HG02759 (cell line): ENCODE measurements around the gene PIP4K2B.

ENCODE experiments used
- ATAC-seq: cut with Tn5 transposase; IDR thresholded peaks from one replicate; pipeline ENCODE4 v1.9.1; 2021; ENCODE audit warnings: mild to moderate bottlenecking, moderate library complexity; ENCODE audit not compliant: unreplicated experiment

The PIP4K2B gene

DNA sequence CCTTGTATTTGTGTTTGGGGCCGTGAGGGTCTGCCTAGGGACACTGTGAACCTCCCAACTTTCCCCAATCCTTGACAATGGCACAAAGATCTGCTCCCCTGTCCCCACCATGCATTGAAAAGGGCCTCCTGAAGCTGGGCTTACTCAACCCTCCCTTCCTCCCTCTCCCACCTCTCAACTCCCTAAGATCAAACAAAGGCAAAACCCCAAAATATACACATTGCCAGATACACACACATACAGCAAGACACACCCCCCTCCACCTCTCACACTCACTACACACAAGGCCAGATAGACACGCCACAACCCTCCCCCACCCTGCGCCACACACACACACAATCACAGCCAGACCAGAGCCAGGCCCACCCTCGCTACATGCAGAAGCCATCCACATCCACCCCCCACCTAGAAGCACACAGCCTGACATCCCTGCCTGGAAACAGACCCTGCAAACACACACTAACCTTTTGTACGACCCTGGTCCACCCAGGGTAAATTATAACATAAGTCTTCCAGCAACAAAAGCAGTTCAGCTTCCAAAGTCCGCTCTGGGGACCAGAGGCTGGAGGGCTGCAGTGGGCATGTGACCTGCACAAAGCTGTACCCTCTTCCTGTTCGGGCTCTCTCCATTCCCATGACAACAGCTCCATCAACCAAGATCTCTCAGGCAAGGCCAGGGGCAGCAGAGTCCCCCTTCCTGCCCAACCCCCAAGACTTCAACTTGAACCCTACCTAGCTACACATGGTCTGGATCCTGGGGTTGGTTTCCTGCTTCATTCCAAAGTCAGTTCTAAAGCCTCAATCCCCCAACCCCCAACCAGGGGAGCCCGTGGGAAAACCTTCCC, 53.1 kb downstream of the PIP4K2B start:
- ATAC-seq: no peak

DNA sequence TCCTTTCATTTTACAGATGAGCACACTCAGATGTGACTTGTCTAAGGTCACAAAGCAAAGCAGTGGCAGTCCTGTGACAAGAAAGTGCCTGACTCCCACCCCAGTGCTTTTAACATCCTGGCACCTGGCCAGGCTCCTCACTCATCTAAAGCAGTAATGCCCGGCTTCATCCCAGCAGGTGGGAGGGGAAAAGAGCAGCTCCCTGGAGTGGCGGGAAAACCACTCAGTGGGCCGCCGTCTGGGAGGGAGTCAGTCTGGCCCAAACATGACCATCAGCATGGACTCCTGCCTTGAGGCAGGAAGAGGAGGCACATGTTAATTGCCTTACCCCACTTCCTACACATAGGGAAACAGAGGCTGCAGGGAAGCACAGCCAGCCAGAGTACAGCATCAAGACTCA, 53.8 kb downstream of the PIP4K2B start:
- ATAC-seq: no peak

DNA sequence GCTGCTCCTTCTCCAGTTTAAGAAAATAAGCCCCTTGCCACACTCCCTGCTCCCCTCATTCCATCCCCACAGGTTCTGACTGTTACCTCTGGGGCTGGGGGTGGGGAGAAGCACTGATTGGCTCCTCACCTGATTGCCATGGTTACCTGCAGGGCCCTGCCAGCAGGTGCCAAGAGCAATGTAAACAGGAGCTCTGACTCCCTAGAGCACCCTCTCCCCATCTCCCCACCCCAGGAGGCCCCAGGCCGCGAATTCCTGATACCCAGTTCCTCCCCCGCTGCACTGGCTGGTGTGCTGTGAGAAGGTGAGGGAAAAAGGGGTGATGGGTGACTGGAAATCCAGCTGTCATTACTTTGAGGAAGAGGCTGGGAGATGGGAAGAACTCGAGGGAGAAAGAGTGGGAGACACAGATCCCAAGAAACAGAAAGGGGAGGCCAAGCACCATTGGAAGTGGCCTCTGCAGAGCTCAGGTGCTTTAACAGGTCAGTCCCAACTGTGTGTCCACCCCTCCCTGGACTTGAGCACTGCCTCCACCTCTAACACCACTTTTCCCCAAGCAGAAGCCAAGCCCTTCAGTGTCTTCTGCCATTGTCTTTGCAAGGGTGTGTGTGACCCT, 55.7 kb downstream of the PIP4K2B start:
- ATAC-seq: no peak

DNA sequence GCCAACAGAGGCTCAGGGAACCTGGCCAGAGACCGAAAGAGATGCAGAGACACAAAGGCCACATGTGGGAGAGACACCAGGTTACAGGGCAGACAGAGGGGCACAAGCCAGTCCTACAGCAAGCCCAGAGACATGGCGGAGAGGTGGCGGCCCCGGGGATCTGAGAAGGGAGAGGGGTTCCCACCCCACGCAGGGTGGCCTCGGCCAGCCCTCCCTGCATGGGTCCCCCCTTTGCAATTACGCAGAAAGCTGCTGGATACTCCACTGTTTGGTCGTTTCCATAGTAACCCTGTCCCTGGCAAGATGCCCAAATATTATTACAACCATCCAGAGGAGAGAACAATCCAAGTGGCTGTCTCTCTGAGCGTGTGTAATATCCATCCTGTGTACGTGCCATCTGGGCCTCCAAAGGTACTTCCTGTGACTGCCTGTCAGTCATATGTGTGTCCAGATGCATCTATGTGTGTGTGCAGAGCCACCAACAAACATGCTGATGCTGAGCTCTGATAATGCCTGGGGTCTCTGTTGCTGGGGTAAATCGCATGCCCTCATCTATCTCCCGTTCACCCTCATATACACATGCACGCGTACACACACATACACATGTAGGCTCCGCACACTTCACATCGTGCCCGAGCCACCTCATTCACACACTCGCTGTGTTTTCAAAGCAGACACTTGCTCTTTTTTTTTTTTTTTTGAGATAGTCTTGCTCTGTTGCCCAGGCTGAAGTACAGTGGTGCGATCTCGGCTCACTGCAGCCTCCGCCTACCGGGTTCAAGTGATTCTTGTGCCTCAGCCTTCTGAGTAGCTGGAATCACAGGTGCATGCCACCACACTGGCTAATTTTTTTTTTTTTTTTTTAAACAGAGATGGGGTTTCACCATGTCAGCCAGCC, 56.7 kb downstream of the PIP4K2B start:
- no peak for ATAC-seq

DNA sequence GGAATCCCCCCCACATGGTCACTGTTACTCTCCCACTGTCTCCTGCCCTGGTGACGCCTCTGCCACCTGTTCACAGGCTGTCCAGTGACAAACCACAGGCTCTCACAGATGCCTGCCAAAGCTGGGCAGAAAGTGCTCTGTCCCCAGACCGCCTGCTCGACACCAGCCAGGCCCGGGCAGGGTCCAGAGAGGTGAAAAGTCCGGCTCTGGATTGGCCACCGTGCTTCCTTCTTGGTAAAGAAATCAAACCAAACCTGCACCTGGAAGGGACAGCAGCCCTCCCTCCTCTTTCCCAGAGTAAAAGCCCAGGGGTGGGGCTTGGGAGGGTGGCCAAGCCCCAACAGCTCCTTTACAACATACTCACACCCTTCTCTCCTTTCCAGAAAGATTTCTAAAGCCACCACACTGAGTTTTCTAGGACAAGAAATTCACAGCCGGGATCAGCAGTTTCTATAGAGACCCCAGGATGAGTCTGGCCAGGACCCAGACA, 57.4 kb downstream of the PIP4K2B start:
- ATAC-seq: no peak

DNA sequence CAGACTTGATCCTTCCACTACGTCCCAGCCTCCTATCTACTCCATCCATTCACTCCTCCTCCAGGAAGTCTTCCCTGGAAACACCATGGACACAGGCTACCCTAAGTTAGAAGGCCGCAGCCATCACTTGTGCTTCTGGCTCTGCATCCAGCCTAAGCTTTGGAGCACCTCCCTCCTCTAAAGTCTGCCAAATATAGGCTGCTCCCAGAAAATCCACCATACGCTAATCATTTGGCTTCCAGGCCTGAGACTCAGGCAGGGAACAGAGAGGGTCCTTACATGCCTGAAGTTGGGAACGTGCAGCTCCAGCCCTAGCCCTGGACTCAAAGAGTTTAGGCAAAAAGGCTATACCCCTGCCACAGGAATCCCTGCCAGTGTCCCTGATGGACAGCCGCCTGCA, 57.9 kb downstream of the PIP4K2B start:
- no peak for ATAC-seq

DNA sequence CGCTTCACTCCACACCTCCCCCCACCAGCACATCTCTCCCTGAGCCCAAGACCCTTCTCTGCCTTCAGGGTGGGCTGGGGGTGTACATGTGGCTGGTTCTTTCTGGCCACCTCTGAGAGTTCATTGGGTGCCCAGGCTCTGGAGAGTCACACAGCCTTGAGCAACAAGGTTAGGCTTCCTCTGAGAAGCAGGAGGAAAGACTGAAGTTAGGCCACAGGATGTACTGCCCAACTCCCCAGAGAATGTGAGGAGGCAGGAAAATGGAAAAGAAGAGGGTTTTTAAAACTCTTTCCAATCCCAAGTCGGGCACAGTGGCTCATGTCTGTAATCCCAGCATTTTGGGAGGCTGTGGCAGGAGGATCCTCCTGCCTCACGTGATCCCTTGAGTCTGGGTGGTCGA, 58.5 kb downstream of the PIP4K2B start:
- no peak for ATAC-seq

DNA sequence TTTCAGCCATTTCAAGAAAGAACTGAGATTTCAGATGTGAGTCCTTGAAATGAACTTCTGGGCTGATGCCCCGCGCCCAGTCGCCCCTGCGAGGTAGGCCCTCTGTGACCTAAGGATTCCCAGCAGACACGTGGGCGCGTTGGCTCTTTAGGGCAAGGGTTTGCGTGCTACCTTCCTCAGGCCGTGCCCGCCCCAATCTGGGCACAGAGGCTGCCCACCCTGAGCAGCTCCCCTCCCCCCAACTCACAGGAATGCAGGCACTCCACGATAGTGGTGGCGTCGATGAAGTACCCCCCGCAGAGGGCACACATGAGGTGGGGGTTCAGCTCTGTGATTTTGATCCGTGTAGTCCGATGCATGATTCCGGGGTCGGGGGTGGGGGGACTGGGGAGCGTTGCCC, 59.3 kb downstream of the PIP4K2B start:
- ATAC-seq: no peak

DNA sequence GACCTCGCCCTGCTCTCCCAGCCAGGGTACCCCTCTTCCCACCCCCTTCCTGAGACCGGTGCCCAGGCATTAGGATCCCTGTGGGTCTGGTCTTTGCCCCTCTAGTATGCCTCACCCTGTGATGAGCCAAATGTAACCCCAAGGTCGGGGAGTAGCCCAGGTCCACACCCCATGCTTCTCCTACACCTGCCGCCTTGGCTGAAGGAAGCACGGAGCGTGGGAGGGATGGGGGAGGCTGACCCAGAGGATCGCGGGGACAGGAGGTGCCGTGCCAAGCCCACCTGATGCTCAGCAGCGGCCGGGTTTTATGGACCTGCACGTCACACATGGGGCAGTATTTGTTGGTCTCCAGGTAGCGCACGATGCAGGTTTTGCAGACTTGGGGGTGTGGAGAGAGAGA, 60.1 kb downstream of the PIP4K2B start:
- no peak for ATAC-seq

DNA sequence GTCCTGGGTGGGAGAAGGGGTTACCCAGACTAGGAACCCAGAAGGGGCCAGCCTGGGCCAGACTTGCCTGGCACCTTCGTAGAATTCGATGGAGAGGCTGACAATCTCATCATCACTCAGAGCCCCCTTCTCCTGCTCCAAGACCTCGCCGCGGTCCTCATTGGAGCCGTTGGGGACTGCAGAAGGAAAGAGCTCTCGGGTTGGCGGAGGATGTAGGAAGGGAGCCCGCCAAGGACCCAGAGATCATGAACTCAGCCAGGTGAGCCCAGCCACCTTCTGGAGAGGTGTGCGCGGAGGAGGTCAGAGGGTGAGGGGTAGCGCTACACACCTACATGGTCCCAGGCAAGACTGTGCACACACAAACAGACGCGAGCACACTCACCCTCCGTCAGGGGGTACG, 60.7 kb downstream of the PIP4K2B start:
- no peak for ATAC-seq

DNA sequence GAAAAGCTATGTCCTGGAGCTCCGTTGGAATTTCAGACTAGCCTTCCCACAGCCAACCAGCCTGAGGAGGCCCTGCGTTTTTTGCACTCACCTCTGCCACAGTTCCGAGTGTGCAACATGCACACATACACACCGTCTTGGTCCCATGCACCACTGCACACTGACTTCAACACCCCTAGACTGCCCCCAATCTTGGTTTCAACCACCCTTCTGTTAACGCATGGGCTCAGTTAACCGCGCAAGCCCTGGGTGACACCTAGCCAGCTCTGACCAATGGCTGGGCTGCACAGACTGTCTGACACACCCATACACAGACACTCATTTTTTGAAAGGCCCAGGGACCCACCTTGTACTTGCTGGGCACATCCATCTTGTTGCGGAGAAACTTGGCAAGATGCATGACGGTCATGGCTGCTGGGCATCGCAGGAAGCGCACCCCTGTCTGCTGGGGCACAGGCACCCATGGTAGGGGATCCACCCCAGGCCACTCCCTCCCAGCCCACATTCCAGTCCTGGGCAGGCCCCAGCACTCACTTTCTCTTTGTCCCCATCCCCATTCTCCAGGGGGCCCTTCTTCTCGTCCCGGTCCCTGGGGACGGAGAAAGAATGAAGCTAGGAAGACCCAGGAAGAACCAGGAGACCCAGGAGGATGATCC, 61.2 kb downstream of the PIP4K2B start:
- no peak for ATAC-seq

DNA sequence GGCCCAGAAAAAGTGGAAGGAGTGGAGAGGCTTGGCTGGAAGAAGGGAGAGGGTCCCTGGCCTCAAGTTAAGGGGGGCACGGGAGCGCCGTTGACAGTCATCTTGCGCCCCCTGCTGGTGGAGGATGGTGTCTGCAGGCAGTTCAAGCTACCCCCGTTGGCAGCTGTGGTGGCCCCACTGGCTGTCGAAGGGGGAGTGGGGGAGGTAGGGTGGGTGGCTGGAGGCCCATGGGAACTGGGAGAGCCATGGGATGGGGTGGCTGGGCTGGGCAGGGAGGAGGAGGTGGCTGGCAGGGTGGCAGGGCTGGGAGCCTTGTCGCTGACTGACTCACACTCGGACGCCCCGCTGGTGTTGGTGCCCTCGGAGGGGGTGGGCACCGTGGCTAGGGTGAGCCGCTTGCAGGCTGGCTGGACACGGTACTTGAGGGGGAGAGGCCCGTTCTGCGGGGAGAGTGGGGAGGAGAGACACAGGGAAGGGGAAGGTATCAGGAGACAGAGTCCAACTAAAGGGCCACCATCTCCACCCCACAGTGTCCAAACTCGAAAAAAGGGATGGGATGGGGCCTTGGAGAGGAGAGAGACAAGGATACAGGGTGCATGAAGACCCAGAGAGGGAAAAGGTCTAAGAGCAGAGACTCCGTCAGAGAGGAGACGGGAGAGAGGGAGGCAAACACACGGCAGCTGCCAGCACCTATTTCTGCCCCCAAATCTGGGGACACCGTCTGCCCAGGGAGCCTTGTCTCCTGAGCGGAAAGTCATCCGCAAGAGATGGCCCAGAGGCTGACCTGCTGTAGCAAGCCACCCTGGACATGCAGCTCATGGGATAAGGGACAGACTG, 64.0 kb downstream of the PIP4K2B start:
- ATAC-seq: no peak

DNA sequence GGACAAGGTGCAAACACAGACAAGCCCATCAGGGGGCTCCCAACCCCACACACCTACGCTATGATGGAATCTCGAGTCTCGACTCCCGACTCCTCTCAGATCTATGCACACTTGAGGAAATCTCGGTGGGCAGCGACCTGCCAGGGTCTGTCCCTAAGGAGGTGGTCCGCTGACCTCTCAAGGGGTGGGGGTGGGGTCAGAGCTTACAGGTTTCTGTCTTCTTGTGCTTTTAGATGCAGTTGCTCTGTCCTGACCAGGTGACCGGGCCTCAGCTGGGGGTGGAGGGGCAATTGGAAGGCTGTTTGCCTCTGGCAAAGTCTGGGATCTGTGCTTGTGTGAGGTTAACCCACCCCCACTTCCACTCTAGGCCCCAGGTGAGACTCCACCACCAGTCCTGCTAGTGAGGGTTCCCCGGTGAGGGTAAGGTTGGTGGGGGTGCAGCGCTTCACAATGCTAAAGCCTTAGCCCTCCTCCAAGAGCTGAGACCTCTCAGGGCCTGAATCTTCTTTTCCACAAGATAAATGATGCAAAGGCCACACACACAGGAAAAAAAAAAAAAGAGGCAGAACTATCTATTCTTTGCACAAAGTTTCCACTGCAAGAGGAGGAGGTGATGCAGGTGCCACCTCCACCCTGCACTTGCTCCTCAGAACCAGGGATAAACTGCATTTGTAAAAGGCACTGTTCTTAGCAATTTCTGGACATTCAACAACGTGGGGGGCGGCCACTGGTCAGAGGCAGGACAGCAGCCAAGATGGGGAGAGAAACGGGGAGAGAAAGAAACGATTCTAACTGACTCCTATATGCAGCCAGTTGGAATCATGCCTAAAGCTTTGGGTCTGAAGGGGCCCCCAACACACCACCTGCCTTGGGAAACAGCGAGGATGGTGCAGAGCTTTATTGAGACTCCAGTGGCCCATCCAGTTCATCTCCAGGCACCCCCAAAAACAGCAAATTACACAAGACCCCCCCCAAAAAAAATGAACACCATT, 65.1 kb downstream of the PIP4K2B start:
- ATAC-seq: no peak

DNA sequence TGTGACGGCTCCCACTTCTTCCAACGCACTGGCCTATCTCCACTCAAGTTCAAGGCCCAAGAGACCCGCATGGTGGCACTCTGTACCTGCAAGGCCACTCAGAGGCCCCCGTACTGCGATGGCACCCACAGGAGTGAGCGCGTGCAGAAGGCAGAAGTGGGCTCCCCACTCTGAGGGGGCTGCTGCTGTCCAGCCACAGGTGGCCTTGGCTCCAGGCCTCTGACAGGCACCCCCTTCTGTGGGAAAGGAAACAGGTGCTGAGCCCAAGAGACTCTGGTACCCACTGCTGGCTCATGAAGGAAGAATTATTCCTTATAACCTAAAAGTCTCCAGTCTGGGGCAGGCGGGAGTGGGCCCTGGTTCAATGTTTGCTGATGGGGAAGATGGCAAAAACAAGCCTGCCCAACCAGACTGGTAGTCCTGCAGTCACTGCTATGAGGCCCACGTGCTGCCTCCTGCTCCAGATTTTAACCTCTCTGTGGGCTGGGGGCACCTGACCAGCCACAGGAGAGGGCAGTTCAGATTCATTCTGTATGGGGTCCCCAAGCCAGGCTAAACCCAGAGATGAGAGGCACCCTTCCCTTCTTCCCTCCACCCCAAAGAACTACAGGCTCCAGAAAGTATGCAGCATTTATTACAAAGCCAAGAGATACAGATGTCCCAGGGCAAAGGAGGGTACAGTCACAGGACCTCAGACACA, 65.9 kb downstream of the PIP4K2B start:
- no peak for ATAC-seq

DNA sequence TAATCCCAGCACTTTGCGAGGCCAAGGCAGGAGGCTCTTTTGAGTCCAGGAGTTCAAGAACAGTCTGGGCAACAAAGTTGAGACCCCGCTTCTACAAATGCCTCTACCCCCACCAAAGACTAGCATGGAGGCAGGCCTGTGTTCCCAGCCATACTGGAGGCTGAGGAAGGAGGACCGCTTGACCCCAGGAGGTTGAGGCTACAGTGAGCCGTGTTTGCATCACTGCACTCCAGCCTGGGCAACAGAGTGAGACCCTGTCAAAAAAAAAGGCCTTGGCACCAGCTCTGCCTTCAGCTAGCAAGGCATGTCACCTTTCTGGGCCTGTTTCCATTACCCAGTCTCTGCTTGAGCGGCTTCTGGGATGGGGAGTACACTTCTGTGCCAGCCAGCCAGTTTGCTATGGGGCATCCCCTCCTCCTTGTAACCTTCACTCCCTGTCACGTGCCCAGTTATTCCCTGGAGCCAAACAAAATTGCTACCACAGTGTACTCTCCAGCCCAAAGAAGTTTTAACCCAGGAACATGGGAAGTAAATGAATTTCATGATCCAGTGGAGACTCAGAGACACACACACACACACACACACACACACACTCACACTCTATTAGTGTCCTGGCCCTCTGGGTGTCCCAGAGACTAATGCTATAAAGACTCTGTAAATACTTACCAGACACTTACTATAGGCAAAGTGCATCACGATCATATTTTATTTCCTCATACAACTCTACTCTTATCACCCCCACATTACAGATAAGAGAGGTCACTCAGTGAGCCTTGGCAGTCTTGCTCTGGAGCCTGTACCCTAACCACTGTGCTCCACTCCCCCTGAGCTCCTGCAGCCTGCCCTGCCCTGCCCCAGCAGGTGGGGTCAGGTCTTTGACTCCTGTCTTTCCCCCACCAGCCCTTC, 66.7 kb downstream of the PIP4K2B start:
- no peak for ATAC-seq

DNA sequence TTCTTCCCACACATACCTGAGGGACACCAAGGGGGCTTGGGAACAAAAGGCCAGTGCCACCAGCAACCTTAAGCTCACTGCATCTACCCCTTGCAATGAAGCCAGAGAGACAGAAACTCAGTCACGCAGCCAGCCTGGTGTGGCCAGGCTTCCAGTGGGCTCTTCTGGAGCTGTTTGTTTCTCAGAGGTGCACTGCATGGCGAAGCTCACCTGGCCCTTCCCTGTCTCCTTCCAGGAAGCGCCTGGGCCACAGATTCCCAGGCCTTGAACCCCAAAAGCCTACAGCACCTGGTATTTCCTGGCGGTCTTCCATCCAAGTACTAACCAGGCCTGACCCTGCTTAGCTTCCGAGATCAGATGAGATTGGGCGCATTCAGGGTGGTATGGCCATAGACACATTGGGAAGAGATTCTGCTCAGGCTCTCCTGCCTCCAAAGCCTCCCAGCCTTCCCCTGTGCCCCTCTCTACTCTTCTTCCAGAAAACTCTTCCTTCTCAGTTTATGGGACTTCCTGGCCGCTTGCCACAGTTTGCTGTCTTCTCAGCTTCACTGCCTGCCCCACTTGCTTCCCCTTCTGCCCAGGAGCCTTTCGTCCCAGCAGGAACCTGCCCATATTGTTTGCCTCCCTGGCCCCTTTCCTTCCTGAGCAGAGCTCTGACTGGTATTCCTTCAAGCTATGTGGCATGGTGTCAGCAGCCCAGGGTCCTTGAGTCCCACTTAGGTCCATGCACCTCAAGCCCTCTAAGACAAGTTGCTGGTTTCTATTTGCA, 67.6 kb downstream of the PIP4K2B start:
- no peak for ATAC-seq
